HFFc6 (cell line): Measurements from ENCODE around the gene OPCML. TPM values are rescaled to one million over a fixed set of nuclear protein-coding genes. Genes with fewer than 3 reads are reported as not detected.

ENCODE experiments used
- DNase-seq: peaks from one replicate; pipeline ENCODE4 v3.0.0-alpha.2; 2018
- H3K27ac Mint-ChIP-seq: 2 replicates; pipeline ENCODE4 v1.8.0; 2020; ENCODE audit warnings: mild to moderate bottlenecking, mixed read lengths
- H3K27me3 Mint-ChIP-seq: 2 replicates; pipeline ENCODE4 v1.8.0; 2021; ENCODE audit warnings: mild to moderate bottlenecking, moderate library complexity, mixed read lengths; ENCODE audit not compliant: insufficient read depth
- H3K36me3 Mint-ChIP-seq: 2 replicates; pipeline ENCODE4 v1.8.0; 2021; ENCODE audit warnings: low read depth, mixed read lengths
- H3K4me1 Mint-ChIP-seq: 2 replicates; pipeline ENCODE4 v1.8.0; 2020; ENCODE audit warnings: low read depth, mixed read lengths
- H3K4me3 Mint-ChIP-seq: 2 replicates; pipeline ENCODE4 v1.8.0; 2020; ENCODE audit warnings: mild to moderate bottlenecking, moderate library complexity, mixed read lengths
- H3K9me3 Mint-ChIP-seq: 2 replicates; pipeline ENCODE4 v1.8.0; 2020; ENCODE audit warnings: mild to moderate bottlenecking, mixed read lengths
- total RNA-seq, 6 experiments: library from RNA; stranded (reverse); fragmentation: NEBNext Ultra II Directional; extraction: Animal tissue kit (Norgen Biotek cat#: 25700); gene quantifications; 2 replicates in 1 of 6; 3 replicates in 5 of 6; pipeline ENCODE4 v1.2.3, GENCODE V29; 2021
- TF ChIP-seq, protein P1 (sequence below): fragments of 200-600 bp; sonication (generic); IDR thresholded peaks from 2 replicates; pipeline ENCODE4 v1.5.0; 2021; ENCODE audit warnings: antibody characterized with exemption, mild to moderate bottlenecking

OPCML gene
- total RNA-seq, 6 experiments from 2014 or later, result 0.11 to 1.7 (median 0.33) TPM

DNA sequence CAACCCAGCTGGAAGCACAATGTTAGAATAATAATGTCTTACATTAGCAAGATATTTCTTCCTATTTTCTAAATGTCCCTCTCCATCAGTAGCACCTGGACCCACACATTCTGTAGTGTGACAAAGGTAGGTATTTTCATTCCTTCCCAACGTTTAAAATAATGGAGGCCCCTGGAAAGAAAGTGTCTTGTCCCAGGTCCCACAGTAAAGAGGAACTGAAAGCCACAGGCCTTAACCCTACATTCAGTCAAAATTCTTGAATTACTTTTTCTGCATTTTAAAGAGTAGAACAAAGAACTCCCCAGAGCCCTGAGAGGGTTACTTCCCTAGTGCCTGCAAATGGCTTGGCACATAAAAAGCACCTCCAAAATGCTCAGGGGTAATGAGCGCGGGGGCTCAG, 26.3 kb downstream of the OPCML start:
- no peaks in the 10 kb centered on the region for H3K4me1 Mint-ChIP-seq
- no peak overlapping the region for H3K27ac Mint-ChIP-seq
- TF ChIP-seq, protein P1, sequence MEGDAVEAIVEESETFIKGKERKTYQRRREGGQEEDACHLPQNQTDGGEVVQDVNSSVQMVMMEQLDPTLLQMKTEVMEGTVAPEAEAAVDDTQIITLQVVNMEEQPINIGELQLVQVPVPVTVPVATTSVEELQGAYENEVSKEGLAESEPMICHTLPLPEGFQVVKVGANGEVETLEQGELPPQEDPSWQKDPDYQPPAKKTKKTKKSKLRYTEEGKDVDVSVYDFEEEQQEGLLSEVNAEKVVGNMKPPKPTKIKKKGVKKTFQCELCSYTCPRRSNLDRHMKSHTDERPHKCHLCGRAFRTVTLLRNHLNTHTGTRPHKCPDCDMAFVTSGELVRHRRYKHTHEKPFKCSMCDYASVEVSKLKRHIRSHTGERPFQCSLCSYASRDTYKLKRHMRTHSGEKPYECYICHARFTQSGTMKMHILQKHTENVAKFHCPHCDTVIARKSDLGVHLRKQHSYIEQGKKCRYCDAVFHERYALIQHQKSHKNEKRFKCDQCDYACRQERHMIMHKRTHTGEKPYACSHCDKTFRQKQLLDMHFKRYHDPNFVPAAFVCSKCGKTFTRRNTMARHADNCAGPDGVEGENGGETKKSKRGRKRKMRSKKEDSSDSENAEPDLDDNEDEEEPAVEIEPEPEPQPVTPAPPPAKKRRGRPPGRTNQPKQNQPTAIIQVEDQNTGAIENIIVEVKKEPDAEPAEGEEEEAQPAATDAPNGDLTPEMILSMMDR, result no peak
- H3K27me3 Mint-ChIP-seq, result no peaks in the 10 kb centered on the region; the same call in 1 of the 2 replicates
- no peak for DNase-seq
- no peak overlapping the region for H3K4me3 Mint-ChIP-seq
- H3K9me3 Mint-ChIP-seq, result peaks cover 50% of the 10 kb centered on the region
- no peaks in the 10 kb centered on the region for H3K36me3 Mint-ChIP-seq

DNA sequence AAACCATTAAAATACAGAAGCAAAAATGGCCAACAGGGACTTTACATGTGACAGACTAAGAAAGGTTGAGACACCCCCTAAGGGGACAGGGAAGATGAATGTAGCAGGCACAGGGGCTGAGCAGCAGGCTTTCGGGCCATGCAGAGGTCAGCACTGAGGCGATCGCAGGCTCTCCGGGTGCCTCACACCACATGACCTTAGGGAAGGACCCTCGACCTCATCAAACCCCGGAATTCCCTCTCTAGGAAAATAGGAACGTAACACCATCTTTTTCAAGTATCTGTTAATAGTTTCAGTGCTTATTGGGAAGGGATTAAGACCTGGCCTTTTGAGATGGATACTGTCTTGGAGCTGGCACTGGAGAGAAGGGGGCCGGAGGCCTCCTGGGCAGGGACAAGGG, 27.4 kb downstream of the OPCML start:
- Mint-ChIP-seq H3K9me3 (peaks cover 49% of the 10 kb centered on the region), H3K27me3 (no peaks in the 10 kb centered on the region; the same call in 1 of the 2 replicates), H3K4me1 (no peaks in the 10 kb centered on the region), H3K27ac (no peak overlapping the region), H3K4me3 (no peak overlapping the region), H3K36me3 (no peaks in the 10 kb centered on the region)
- TF ChIP-seq, protein P1, result no peak
- DNase-seq, result no peak

- DNase-seq, result no peak
- Mint-ChIP-seq H3K36me3 (no peaks in the 10 kb centered on the region), H3K27ac (no peak overlapping the region)
Observed at GRCh38 chr11:133503776-133504175, 28.5 kb downstream of the OPCML start.

GRCh38 chr11:133503236-133503635, 29.1 kb downstream of the OPCML start:
- Mint-ChIP-seq H3K27me3 (peaks cover 2% of the 10 kb centered on the region), H3K36me3 (no peaks in the 10 kb centered on the region), H3K4me3 (no peak overlapping the region), H3K4me1 (no peaks in the 10 kb centered on the region), H3K27ac (no peak overlapping the region), H3K9me3 (peaks cover 44% of the 10 kb centered on the region)
- TF ChIP-seq, protein P1, result no peak
- DNase-seq, result no peak

More at GRCh38 chr11:133503776-133504175, 28.5 kb downstream of the OPCML start:
- Mint-ChIP-seq H3K27me3 (peaks cover 2% of the 10 kb centered on the region), H3K4me3 (no peak overlapping the region), H3K4me1 (no peaks in the 10 kb centered on the region), H3K9me3 (peaks cover 47% of the 10 kb centered on the region)
- TF ChIP-seq, protein P1, result no peak

DNA sequence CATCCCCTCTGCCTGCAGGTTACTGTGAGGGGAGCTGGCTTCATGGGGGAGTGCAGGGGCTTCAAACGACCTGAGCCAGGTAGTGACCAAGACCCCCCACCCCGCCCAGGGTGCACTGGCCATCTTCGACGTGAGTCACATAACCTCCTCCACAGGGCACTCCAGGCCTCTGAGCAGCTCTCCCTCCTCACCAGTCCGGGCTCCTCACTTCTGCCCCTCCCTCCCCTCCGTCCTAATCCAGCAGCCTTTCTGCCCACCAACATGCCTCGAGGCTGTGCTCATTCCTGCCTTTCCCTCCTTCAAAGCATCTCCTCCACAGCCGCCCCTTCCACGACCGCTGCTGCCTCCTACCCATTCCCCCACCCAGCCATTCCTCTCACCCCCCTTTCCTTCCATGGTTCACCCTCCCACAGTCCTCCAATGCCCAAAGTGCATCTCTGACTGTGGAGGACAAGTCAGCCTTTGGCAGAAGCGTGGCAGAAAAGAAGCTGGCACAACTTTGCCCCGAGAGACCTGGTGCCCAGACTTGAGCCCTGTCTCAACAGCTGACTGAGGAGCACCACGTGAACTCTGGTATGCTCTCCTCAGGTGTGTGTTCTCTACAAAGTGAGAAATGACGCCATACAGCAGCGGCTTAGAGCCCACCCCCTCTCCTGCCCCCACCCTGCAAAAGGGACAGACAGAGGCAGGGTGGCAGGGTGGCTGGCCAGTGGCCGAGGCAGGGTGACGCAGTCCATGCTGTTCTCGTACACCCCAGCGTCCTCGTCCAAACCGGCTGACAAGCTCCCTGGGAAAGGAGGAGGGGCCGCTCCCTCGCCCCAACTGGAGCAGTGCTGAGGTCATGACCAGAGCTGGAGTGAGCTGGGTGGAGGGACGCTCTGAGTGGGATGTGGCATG, 30.4 kb downstream of the OPCML start:
- DNase-seq, result no peak
- no peaks in the 10 kb centered on the region for H3K4me1 Mint-ChIP-seq
- no peak overlapping the region for H3K4me3 Mint-ChIP-seq
- H3K36me3 Mint-ChIP-seq, result no peaks in the 10 kb centered on the region
- TF ChIP-seq, protein P1, result no peak
- H3K9me3 Mint-ChIP-seq, result peaks cover 43% of the 10 kb centered on the region
- no peak overlapping the region for H3K27ac Mint-ChIP-seq
- H3K27me3 Mint-ChIP-seq, result peaks cover 2% of the 10 kb centered on the region
